GM12892 (cell line): ENCODE results near the gene SDHAF2.

ENCODE experiments used
- POLR2A ChIP-seq: IDR thresholded peaks from 2 replicates; pipeline ENCODE4 v1.6.1; 2011; ENCODE audit warnings: low read depth, low read length, control low read depth
- POLR2AphosphoS5 ChIP-seq: IDR thresholded peaks from 2 replicates; pipeline ENCODE4 v1.6.1; 2011; ENCODE audit warnings: low read depth, low read length, control low read depth
- TAF1 ChIP-seq: IDR thresholded peaks from 2 replicates; pipeline ENCODE4 v1.6.1; 2011; ENCODE audit warnings: low read depth, mild to moderate bottlenecking, control low read depth, low read length, borderline replicate concordance

DNA sequence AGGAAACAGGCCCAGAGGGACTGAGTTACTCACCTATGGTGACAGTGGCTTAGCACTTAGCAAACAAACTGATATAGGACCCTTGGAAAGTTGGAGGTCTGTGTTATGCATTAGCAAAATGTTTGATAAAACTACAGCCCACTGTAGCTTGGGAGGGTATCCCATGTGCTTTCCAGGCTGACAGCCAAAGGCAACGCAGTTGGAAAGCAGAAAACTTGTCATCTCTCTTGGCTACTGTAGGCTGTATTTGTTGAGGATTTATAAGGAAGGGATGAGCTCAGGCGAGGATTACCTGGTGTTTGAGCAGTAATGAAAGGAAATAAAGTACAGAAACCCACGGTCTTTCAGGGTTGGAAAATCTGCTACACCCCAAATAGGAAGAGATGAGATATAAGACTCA lies 23.8 kb downstream of the SDHAF2 start:
- no peak for TF ChIP-seq POLR2A
- no peak for TF ChIP-seq TAF1
- no peak for TF ChIP-seq POLR2AphosphoS5
